ENCODE measurements around the gene TEX13C. TPM values are rescaled to one million over a fixed set of nuclear protein-coding genes. Genes with fewer than 3 reads are reported as not detected.

TEX13C gene
- total and polyA plus RNA-seq, 2 of the 8 experiments (the other 6 are each of a cell fraction or from before 2014, with no cell fraction given) = 0.03 to 0.09 TPM

- TF ChIP-seq JUND (IDR thresholded peaks at IDR 0.05; ENCODE audit: low read length) (no peak), POLR2A (IDR thresholded peaks at IDR 0.05; ENCODE audit: control extremely low read depth in 1 of 2, low read depth in 2 of 2, low read length in 2 of 2) (no peak)
These were observed 30.5 kb upstream of the TEX13C start (continued) for GRCh38 chrX:125289209-125289608.

Measured in H1 (cell line).